HG02973 (cell line): Measurements from ENCODE around the gene RUNX1.
A peak's percentile ranks its signal among the peaks of the same experiment; 100 is the strongest.

ENCODE experiments used
- ATAC-seq: cut with Tn5 transposase; IDR thresholded peaks from one replicate; pipeline ENCODE4 v1.9.1; 2021; ENCODE audit warnings: moderate library complexity; ENCODE audit not compliant: unreplicated experiment

RUNX1 gene

DNA sequence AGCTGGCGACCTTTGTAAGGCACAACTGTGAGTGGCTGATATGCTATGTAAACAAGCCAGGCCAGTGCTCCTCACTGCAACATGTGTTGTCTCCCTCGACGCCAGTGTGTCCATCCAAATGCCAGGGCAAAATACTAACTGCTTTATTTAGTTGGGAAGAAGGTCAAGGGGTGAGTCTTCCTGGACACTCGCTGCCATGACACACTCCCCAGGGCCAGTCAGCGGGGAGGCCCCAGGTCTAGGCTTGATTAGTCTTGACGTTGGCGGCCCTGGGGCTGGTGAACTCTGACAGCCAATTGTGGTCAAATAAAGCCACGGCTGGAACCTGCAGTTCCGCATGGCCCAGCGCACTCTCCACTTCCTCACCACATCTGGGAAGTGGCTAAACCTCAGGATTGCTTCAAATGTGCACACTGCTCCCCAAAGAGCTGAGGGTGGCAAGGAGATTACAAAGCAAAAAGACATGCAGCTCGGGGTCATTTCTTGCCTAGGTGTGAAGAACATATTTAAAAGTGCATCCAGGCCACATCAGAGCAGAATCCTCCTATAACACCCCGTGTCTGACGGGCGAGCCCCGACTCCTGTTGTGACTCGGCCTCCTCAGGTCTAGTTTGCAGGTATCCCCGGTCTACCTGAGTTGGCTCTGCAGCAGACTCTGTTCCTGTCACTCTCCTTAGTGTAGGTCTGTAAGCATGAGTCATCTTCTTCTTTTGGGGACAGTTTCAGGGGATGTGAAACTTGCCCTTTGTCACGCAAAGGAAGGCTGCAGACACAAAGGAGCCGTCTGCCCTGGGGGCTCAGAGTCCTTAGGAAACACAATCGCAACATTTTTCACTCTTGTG lies 183.5 kb downstream of the RUNX1 start:
- peak; percentile 91 for ATAC-seq

DNA sequence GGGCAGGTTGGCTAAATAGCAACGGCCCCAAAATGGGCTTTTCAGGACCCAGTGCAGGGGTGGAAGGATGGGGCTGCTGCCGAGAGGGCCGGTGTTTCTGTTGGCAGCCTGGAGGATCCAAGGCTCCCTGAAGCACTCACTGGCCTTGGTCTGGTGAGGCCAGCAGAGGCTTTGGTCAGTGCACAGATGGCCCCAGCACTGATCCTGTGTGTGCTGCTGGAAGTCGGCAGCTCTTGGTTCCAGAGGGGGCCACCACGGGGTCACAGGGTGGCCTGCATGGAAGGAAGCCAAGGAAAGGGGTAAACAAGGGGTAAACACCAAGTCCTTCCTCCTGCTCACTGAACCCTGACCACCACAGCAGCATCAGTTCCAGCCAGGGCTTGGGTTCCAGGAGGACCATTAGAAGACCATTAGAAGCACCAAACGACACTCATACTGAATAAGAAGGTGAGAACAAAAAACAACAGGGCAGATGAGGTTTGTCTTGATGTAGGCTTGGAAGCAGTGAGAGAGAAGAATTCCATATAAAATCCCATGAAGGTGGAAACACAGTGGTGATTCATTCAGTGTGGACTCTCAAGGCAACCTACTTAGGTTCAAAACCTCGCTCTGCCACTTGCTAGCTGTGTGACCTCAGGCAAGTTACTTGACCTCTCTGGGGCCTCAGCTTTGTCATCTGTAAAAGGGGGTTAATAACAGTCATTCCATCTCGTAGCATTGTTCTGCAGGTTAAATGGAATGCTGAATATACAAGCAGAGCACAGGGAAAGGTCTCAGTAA lies 184.5 kb downstream of the RUNX1 start:
- no peak for ATAC-seq

DNA sequence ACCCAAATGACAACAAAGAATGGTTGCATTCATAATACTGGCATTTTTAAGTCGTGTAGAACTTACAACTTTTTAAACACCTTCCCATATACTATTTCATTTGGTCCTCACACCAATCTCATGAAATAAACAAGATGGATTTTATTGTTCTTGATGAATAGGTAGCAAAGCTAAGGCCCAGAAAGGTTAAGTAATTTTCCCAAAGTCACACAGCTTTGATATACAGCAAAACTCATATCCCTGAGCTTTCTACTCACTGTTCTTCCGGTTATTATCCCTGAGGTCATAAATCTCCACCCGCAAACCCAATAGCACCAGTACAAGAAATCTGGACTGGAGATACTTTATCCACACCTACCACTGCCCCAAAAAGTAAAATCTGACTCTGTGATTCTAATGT lies 186.2 kb downstream of the RUNX1 start:
- ATAC-seq = no peak

DNA sequence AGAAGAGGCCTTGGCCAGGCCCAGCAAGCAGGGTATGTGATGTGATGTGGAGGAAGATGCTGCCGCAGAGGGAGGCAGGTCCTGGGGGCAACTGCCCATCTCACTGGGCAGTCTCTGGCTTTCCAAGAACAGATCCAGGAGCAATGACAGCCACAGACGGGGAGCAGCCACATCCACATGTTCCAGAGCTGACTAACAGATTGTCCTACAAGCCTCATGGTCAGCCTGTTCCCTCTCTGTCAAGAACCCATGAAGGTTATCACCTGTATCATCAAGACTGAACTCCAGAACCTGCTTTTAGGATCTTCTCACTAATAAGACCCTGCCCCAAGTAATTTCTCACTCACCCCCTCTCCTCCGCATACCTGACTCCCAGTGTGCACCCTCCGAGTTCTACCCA lies 187.8 kb downstream of the RUNX1 start:
- no peak for ATAC-seq

DNA sequence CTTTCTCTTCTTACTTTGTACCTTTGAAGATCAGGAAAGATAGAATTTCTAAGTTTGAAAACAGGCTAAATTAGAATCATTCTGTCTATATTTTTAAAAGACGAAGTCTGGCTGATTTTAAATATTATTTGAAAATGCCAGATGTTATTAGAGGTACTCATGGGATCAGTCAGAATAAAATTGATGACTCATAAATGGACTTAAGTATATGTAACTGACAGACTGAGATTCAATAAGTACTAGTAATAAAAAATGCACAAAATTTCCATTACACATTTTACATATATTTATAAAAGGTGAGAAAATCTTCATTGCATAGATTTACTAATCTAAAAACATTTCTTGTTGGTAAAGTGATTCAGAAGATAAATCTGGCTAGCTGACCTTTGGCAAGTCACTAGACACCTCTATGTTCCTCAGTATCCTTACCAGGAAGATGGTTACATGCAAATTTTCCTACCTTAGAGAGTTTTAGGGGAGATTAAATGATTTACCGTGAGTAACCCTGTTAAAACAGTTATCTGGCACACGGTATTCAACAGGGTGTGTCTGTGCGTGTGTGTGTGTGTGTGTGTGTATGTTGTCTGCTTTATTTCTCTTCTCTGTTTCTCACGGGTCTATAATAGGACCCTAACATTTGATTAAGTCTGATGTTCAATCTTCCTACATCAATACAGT lies 189.0 kb downstream of the RUNX1 start:
- no peak for ATAC-seq

DNA sequence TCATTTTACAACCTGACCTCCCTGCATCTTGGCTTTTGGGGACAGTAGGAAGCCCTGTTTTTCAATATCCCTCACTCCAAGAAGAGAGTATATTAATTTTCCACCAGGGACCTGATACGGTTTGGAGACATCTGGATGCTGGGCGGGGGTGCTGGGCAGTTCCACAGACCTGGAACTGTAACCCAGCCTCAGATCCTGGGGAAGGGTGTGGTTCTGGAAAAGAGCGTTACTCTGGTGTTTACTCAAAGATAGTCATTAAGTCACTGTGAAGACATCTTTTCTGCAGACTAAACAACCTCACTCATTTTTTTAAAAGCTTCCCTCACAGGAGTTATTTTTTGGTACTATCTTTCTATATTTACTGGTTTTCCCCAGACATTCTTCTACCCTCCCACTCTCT lies 190.5 kb downstream of the RUNX1 start:
- ATAC-seq = no peak

DNA sequence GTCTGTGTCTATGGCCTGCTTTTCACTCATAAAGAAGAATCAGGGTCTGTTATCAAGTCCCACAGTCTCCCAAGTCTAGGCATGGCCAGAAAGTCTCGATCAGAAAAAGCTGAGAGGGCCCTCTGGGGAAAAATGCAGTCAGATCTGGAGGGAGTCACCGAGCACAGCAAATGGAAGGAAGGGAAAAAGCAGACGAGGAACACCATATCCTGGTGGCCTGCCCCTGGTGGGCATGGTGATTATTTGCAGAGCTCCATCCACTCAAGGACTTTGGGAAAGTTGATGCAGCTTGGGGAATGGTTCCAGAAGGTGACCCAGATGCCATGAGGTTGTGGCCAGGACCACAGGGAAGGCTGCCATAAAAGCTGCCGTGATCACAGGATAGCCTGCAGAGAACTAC lies 191.2 kb downstream of the RUNX1 start:
- no peak for ATAC-seq

DNA sequence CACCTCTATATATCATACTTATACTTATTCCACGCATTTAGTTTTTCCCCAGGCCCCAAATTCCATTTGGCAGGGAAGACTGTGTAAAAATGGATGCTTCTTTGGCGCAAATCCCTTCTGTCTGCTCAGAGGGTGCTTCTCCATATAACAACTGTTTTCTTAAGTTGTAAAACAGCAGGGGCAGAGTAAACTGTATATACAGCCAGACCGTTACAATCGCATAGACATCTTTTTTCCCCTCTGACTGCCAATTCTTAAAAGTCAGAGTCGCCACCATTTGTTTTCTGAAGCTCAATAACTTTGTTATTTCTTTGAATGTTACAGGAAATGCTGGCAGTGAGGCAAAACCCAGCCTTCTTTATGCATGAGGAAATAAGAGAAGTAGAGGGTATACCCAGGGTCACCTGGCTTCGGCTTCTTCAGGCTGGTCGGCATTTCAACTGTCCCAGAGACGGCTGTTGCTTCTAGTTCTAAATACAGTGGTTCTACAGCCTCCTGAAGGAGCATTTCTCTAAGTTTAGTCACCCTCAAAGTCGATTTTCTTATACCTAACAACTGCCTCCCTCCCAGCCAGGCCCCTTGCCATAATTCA lies 191.9 kb downstream of the RUNX1 start:
- no peak for ATAC-seq

DNA sequence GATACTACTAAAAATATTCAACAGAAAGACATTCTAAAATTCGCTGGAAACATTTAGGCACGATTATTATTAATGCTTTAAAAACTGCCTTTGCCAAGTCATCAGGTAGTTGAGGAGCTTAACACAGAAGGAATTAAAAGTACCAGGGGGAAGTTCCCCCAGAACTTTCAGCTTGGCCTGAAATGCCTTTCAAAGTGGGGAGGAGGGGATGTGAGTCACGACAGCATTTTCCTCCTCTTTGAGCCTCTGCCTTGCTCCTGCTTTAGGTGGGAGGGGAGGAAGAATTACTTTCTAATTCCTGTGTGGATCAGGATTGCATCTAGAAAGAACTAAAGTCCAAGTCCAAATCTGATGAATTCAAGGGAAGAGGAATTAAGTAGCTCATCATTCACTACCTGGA lies 196.7 kb downstream of the RUNX1 start:
- ATAC-seq = no peak

DNA sequence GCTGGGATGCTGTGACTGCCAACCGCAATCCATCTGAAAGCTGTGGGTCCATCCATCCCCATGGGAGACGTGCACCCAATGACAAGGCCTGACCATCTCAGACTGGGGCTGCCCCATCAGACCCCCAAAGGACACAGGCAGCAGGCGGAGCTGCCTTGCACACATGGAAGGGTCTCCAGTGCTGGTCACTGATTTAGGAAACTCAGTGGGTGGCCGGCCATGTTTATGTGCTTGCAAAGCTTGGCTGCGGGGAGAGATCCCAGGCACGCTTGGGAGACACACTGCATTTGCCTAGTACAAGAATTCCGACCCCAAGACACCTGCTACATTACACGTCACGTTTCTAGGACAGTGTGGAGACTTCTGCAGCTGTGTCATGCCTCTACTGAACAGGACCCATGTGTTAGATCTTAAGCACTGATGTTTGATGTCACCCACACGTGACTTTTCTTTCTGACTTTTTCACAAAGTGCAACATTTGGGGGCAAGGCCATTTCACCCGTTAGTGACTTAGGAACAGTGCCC lies 198.9 kb downstream of the RUNX1 start:
- ATAC-seq = no peak

DNA sequence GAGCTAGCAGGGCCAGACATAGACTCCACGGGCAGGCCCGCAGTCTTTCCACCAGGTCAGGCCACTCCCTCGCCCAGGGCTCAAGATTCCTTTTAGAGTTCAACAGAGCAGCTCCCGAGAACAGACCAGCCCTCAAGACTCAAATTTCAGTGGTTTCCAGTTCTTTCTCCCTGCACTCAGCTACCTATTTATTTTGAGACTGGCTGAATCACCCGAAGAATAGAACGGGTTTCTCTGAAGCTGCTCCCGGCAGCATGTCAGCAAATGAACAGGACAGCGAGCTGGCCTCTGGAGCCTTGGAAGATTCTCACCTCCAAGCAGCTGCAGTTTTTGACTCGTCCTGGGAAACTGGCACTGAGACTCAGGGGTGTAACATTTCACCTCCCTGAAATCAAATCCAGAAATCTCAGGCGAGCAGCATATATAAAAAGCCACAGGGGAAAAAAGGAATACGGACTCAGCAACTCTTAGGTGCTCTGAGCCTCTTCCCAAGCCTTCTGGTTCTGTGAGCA lies 202.4 kb downstream of the RUNX1 start:
- no peak for ATAC-seq

DNA sequence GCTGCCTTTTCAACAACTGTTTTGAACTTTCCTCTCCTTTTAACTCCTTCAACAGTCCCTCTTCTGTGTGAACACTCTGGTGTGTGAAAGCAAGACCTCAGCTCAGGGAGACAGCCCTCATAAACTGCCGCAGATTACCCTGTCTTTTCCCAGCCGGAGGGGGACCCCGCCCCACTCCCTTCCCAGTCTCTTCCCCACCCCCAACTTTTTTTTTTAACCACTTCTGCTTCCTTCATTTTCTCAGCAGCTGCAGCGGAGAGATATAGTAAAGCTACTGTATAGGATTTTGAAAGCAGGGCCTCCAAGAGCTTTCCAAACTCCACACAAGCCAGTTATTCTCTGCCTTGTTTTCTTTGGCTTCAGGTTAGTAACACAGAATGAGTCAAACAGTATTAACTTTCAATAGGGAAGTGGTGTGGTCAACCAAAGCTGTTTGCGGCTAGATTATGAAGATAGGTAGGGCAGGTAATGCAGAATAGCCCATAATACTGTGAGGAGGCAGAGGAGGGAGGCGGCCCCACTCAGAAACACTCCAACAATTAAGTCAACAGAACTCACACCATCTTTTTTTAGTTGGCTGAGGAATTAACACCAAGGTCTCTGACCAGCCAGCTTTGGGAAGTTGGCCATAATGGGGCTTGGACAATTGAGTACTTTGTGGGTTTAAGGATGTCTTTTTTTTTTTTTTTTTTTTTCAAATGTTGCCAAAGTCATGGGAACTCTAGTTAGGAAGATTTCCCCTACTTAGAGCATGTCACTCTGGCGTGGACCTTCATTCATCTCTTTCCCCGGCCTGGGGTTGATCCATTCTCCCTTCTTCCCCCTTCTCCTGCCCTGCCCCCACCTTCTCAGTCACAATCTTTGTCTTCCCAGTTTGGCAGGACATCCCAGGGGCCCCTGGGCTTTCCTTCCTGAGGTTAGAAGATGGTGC lies 203.3 kb downstream of the RUNX1 start:
- ATAC-seq = peak; percentile 81

DNA sequence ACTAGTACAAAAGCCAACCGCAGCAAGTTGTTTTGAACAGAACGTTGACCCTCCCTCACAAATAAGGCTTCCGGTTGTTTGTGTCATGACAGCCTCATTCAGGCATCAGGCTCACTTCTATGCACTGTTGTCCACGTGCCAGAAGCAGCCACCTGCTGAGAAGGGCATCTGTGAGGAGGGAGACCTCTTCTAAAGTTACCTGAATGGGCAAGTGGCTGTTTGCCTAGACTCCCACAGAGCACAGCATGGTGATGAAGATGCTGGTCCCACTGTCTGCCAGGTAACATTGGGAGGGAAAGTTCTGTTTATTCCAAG lies 204.2 kb downstream of the RUNX1 start:
- ATAC-seq = no peak

DNA sequence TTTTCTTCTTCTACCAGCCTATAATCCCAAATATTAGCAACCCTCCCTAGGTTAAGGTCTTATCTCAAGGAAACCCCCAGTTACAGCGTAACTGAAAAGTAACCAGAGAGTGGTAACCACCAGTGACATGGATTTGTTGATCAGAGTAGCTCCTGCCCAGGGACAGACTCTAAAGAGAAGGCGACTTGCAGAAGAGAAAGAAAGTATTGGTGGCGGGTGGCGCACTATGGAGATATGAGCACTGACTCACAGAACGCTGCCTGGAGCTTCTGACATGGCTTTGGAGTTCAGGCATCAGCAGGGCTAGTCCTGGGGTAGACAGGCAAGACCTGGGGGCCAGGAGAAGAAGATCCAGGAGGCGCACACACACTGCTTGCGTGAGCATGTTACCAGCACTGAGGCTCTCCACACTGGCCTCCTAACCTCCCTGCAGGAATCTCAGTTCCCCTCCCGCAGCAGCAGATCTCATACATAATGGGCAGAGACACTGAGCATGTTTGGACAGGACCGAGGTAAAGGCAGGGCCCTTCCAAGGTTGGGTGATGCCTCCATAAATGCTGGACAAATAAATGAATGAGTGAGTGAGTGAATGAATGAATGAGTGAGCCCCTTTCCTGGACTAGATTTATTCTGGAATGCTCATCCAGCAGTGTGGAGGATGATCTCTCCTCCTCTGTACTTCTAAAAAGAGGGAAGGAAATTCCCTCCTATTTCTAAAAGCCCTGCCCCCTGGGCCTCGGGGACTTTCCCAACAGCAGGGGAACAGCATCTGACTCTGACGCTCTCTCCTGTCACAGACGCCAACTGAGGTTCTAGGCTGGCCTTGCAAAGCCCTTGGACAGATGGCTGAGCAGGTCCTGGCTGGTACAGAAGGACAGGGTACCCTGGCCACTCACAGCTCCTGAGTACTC lies 204.8 kb downstream of the RUNX1 start:
- ATAC-seq = no peak

DNA sequence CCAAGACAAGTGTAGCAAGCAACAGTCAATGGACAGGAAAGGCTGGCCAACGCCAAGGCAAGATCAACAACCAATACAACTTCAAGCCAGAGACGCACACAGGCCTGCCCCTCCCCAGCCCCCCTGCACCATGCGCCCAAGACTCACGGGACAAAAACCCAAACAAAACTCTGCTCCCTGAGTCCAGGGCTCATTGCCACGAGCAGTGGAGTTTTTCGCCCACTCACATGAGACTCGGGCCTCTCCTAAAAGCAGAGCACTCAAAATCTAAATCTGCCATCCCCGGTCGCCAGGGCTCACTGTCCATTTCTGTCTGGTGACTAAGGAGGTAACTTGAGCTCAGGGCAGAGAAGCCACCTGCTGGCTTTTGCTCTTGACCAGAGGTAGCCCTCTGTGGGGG lies 205.5 kb downstream of the RUNX1 start:
- ATAC-seq = no peak

DNA sequence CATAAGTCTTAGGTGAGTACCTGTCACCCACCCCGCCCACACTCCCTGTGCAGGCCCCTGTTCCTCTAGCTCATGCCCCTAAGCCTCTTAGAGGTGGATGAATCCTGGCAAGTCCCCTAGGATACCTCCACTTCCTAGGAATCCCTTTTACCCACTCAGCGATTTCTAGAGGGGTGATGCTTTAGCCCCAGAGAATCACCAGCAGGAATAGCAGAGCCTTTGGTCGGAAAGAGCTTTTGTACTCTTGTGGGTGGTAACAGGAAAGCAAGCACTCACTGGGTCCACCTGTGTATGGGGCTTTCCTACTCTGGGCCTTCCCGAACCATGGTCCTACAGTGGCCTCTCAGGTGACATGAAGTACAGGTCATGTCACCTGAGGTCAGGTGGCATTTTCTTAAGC lies 207.9 kb downstream of the RUNX1 start:
- no peak for ATAC-seq

DNA sequence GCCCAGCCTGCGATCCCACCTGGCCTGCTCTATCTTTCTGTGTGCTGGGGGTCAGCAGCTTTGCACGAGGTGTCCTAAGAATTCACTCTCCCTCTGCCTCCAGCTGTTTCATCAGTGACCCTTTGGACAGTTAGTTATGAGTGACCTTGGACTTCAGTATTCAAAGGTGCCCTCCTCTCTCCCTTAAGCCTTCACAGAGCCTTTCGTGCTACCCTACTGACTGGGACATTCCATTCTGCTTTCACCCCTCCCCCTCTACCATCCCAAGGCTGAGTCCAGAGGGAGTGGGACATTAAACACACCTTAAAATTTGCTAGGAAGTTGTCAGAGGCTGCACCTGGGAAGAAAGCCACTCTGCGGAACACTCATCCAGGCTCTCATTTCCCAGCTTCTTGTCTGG lies 208.4 kb downstream of the RUNX1 start:
- ATAC-seq = no peak

DNA sequence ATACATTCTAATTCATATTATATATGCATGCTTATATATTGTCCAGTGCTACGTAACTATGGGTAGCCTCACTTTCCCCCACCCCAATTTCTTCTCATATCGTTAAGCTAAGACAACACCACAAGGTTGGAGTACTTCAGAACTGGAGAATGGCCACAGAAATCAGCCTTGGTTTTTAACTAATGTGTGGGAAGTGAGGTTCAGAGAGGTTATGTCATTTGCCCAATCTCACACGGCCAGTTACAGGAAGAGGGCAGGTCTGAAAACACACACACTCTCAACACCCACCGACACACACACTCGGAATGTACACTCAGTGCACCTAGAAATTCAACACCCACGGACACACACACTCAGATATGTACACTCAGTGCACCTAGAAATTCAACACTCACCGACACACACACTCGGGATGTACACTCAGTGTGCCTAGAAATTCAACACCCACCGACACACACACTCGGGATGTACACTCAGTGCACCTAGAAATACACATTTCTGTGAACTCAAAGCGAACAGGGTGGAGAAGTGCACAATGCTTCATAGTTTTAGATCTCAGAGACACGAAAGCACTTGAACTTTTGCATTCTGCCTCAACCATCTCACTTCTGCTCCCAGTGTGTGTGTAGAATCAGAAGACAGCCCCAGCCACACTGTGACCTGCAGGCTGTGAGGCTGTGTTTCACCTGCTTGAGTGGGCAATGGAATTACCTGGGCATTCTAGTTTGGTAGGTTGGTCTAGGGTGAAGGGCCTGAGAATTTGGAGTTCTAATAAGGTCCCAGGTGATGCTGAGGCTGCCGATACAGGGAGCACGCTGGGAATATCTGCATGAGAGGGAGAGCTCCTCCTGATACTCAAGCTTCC lies 209.9 kb downstream of the RUNX1 start:
- ATAC-seq = no peak
